Measurements from ENCODE around the gene FAM120C. TPM values are rescaled to one million over a fixed set of nuclear protein-coding genes. Genes with fewer than 3 reads are reported as not detected.

FAM120C gene
- total RNA-seq, 1 experiment from 2014 or later: 8.2 TPM

DNA sequence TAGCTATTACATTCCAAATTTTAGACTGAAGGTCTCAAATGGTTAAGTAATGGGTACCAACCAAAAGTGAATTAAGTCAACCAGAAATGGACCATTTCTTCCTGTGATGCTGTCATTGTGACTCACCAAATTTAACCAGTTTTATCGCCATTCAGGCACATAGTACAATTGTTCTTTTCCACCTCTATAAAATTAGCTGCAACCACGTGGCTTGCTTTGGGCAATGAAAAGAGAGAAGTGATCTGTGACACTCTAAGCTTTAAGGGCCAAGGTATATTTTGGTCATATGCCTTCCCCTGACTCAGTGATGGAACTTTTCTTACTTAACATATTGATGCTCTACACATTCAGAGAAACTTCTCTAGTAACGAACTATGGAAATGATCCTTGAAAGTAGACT is 118.5 kb downstream of the FAM120C start:
- DNase-seq: peak; percentile 67
- Histone ChIP-seq H4K20me1 (ENCODE audit: low read length) (no peaks in the 10 kb centered on the region), H3F3A (ENCODE audit: low read length, unreplicated experiment) (no peaks in the 10 kb centered on the region), H3K27ac (ENCODE audit: low read length) (no peak overlapping the region), H3K36me3 (ENCODE audit: low read depth, low read length) (no peaks in the 10 kb centered on the region), H3K9me2 (replicated peaks; ENCODE audit: low read length) (no peaks in the 10 kb centered on the region), H3K4me1 (ENCODE audit: insufficient read depth, low read length) (peaks cover 10% of the 10 kb centered on the region; the same call in 1 of the 2 replicates), H3K9me3 (ENCODE audit: low read length) (no peaks in the 10 kb centered on the region), H3K4me2 (ENCODE audit: low read length) (no peak overlapping the region), H2AFZ (ENCODE audit: low read length) (no peak overlapping the region), H3K4me3 (ENCODE audit: low read length) (no peak overlapping the region), H3K27me3 (ENCODE audit: low read length) (no peaks in the 10 kb centered on the region), H3K79me2 (ENCODE audit: low read length) (no peaks in the 10 kb centered on the region), H3K9ac (ENCODE audit: low read length) (no peak overlapping the region)
- POLR2A ChIA-PET (ENCODE audit: unreplicated experiment): no interaction called here
- BruUV-seq (replicated peaks): no TSS peak
- CTCF ChIA-PET: no interaction called here
- intact Hi-C loops (cut with micrococcal nuclease): no loop called here
- no peak for TF ChIP-seq EZH2phosphoT487 (IDR thresholded peaks at IDR 0.05; ENCODE audit: borderline replicate concordance, low read length)
- TF ChIP-seq EZH2 (IDR thresholded peaks at IDR 0.05; ENCODE audit: low read length, unreplicated experiment): no peak
- TF ChIP-seq, protein P1, sequence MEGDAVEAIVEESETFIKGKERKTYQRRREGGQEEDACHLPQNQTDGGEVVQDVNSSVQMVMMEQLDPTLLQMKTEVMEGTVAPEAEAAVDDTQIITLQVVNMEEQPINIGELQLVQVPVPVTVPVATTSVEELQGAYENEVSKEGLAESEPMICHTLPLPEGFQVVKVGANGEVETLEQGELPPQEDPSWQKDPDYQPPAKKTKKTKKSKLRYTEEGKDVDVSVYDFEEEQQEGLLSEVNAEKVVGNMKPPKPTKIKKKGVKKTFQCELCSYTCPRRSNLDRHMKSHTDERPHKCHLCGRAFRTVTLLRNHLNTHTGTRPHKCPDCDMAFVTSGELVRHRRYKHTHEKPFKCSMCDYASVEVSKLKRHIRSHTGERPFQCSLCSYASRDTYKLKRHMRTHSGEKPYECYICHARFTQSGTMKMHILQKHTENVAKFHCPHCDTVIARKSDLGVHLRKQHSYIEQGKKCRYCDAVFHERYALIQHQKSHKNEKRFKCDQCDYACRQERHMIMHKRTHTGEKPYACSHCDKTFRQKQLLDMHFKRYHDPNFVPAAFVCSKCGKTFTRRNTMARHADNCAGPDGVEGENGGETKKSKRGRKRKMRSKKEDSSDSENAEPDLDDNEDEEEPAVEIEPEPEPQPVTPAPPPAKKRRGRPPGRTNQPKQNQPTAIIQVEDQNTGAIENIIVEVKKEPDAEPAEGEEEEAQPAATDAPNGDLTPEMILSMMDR (conservative IDR thresholded peaks at IDR 0.05; ENCODE audit: low read depth, low read length): no peak
- ATAC-seq: peak; percentile 70

DNA sequence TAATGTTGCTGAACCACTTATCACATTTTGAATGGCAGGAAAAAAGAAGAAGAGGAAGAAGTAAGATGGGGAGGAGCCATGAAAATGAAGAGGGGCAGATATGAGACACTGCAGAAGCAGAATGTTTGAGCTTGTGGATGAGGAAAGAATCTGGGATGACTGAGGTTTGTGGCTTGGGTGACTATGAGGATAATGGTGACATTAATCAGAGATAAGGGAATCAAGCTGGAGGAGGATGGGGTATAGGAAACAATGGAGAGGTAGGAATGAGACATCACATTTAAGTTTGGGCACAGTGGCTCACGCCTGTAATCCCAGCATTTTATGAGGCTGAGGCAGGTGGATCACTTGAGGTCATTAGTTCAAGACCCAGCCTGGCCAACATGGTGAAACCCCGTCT is 119.7 kb downstream of the FAM120C start:
- POLR2A ChIA-PET (ENCODE audit: unreplicated experiment): no interaction called here
- intact Hi-C loops (cut with micrococcal nuclease): no loop called here

DNA sequence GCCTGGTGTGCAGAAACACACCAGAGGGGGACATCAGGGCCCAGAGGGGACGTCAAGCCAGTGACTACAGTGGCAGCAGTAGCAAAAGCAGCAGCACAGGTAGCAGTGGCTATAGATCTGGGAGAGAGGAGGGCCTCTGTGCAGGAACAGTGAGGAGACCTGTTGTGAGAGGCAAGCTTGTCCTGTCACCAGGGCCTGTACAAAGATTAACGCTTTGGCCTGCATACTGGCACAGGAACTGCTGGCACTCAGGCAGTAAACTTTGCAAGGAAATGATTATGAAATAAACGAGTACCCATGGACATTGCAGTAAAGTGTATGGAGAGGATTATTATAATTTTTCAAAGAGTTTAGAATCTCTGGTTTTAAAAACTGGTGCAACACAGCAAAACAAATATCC is 133.3 kb downstream of the FAM120C start:
- H2AFZ ChIP-seq (ENCODE audit: low read length): no peak overlapping the region
- intact Hi-C loops (cut with micrococcal nuclease): loop anchor here (10.0 kb wide), 1 partner anchor 955 kb away; the partner anchor contains the start of gene APEX2
- TF ChIP-seq EZH2phosphoT487 (IDR thresholded peaks at IDR 0.05; ENCODE audit: borderline replicate concordance, low read length): no peak
- TF ChIP-seq, protein P1 (conservative IDR thresholded peaks at IDR 0.05; ENCODE audit: low read depth, low read length): no peak
- no peak for TF ChIP-seq EZH2 (IDR thresholded peaks at IDR 0.05; ENCODE audit: low read length, unreplicated experiment)
- peaks cover 13% of the 10 kb centered on the region for H3K4me1 ChIP-seq (ENCODE audit: insufficient read depth, low read length)
- no peak overlapping the region for H3K27ac ChIP-seq (ENCODE audit: low read length)
- ATAC-seq (no peak), DNase-seq (no peak)
- no peaks in the 10 kb centered on the region for H4K20me1 ChIP-seq (ENCODE audit: low read length)
- H3K4me3 ChIP-seq (ENCODE audit: low read length): no peak overlapping the region
- no peak overlapping the region for H3K9ac ChIP-seq (ENCODE audit: low read length)
- H3K9me2 ChIP-seq (replicated peaks; ENCODE audit: low read length): no peaks in the 10 kb centered on the region
- BruUV-seq (replicated peaks): no TSS peak
- POLR2A ChIA-PET (ENCODE audit: unreplicated experiment): no interaction called here
- no peaks in the 10 kb centered on the region for H3K9me3 ChIP-seq (ENCODE audit: low read length)
- H3K27me3 ChIP-seq (ENCODE audit: low read length): no peaks in the 10 kb centered on the region
- H3K79me2 ChIP-seq (ENCODE audit: low read length): no peaks in the 10 kb centered on the region
- no peaks in the 10 kb centered on the region for H3F3A ChIP-seq (ENCODE audit: low read length, unreplicated experiment)
- CTCF ChIA-PET: no interaction called here
- no peak overlapping the region for H3K4me2 ChIP-seq (ENCODE audit: low read length)
- H3K36me3 ChIP-seq (ENCODE audit: low read depth, low read length): no peaks in the 10 kb centered on the region

More for the DNA sequence above, 119.7 kb downstream of the FAM120C start:
- no peak overlapping the region for H3K4me2 ChIP-seq (ENCODE audit: low read length)
- no peaks in the 10 kb centered on the region for H3K9me2 ChIP-seq (replicated peaks; ENCODE audit: low read length)
- H3K36me3 ChIP-seq (ENCODE audit: low read depth, low read length): no peaks in the 10 kb centered on the region
- CTCF ChIA-PET: no interaction called here
- H3K27ac ChIP-seq (ENCODE audit: low read length): no peak overlapping the region
- no TSS peak for BruUV-seq (replicated peaks)
- H3F3A ChIP-seq (ENCODE audit: low read length, unreplicated experiment): no peaks in the 10 kb centered on the region
- ATAC-seq: no peak
- peaks cover 10% of the 10 kb centered on the region; the same call in 1 of the 2 replicates for H3K4me1 ChIP-seq (ENCODE audit: insufficient read depth, low read length)
- H4K20me1 ChIP-seq (ENCODE audit: low read length): no peaks in the 10 kb centered on the region
- H3K27me3 ChIP-seq (ENCODE audit: low read length): no peaks in the 10 kb centered on the region
- no peak overlapping the region for H3K9ac ChIP-seq (ENCODE audit: low read length)
- no peak for TF ChIP-seq EZH2 (IDR thresholded peaks at IDR 0.05; ENCODE audit: low read length, unreplicated experiment)
- TF ChIP-seq, protein P1 (conservative IDR thresholded peaks at IDR 0.05; ENCODE audit: low read depth, low read length): no peak
- TF ChIP-seq EZH2phosphoT487 (IDR thresholded peaks at IDR 0.05; ENCODE audit: borderline replicate concordance, low read length): no peak
- H3K4me3 ChIP-seq (ENCODE audit: low read length): no peak overlapping the region
- peak; percentile 47 for DNase-seq
- no peaks in the 10 kb centered on the region for H3K79me2 ChIP-seq (ENCODE audit: low read length)
- no peaks in the 10 kb centered on the region for H3K9me3 ChIP-seq (ENCODE audit: low read length)
- no peak overlapping the region for H2AFZ ChIP-seq (ENCODE audit: low read length)

All from PC-3 (cell line).